ENCODE measurements around the gene SCN4A.
"Not testable (repeated sequence)": the region's sequence is repeated elsewhere in the genome, so short reads cannot be mapped to it uniquely, and the experiment has no call there.

The SCN4A gene

GRCh38 chr17:63972796-63973195 lies at the start of gene SCN4A:
Gene SCN4A, minus strand, starts transcription at chr17:63972918. Its CDS starts 77 bp downstream, at chr17:63972841.
- ATAC-seq: no peak
- H3K4me1 Mint-ChIP-seq: peaks cover 28% of the 10 kb centered on the region
- no peaks in the 10 kb centered on the region for H3K36me3 Mint-ChIP-seq
- peak within 1 kb of the TSS; percentile 43 for H3K27ac Mint-ChIP-seq
- no peaks in the 10 kb centered on the region for H3K9me3 Mint-ChIP-seq
- H3K4me3 Mint-ChIP-seq: no peak within 1 kb of the TSS
- no peak for DNase-seq (ENCODE audit: low spot score in 2 of 2)

- H3K27ac Mint-ChIP-seq: peak within 1 kb of the TSS; percentile 96
- H3K4me3 Mint-ChIP-seq: peak within 1 kb of the TSS; percentile 90
- peaks cover 35% of the 10 kb centered on the region for H3K36me3 Mint-ChIP-seq
- ATAC-seq (peak; percentile 82), DNase-seq (ENCODE audit: low spot score in 2 of 2) (peak; percentile 67 to 90)
- H3K4me1 Mint-ChIP-seq: peaks cover 65% of the 10 kb centered on the region
- no peaks in the 10 kb centered on the region for H3K9me3 Mint-ChIP-seq
Measured at GRCh38 chr17:64020056-64020766, 47.5 kb upstream of the SCN4A start, which contains the start of gene ICAM2. Gene ICAM2, minus strand, starts transcription at chr17:64020633. Its CDS starts 13,942 bp downstream, at chr17:64006691.

- ATAC-seq: peak; percentile 34
- H3K27ac Mint-ChIP-seq: peak overlapping the region; percentile 96
- peak overlapping the region; percentile 90 for H3K4me3 Mint-ChIP-seq
- not testable (repeated sequence) for DNase-seq (ENCODE audit: low spot score in 2 of 2); H3K9me3 Mint-ChIP-seq
- H3K4me1 Mint-ChIP-seq: peaks cover 65% of the 10 kb centered on the region
- H3K36me3 Mint-ChIP-seq: peaks cover 28% of the 10 kb centered on the region
Measured at GRCh38 chr17:64019551-64019961, 46.8 kb upstream of the SCN4A start.

- peak overlapping the region; percentile 90 for H3K4me3 Mint-ChIP-seq
Measured at GRCh38 chr17:64017381-64017980, 44.8 kb upstream of the SCN4A start.

GRCh38 chr17:64016974-64017373 lies 44.3 kb upstream of the SCN4A start:
- Mint-ChIP-seq H3K4me1 (peaks cover 50% of the 10 kb centered on the region), H3K9me3 (no peaks in the 10 kb centered on the region), H3K27ac (peak overlapping the region; percentile 99), H3K4me3 (peak overlapping the region; percentile 90), H3K36me3 (peaks cover 22% of the 10 kb centered on the region)
- ATAC-seq: no peak
- DNase-seq (ENCODE audit: low spot score in 2 of 2): no peak

More at GRCh38 chr17:64017381-64017980, 44.8 kb upstream of the SCN4A start:
- Mint-ChIP-seq H3K36me3 (peaks cover 22% of the 10 kb centered on the region), H3K9me3 (no peaks in the 10 kb centered on the region), H3K4me1 (peaks cover 55% of the 10 kb centered on the region), H3K27ac (peak overlapping the region; percentile 99)
- DNase-seq (ENCODE audit: low spot score in 2 of 2): no peak
- ATAC-seq: no peak

- DNase-seq (ENCODE audit: low spot score in 2 of 2): no peak
- Mint-ChIP-seq H3K36me3 (peaks cover 29% of the 10 kb centered on the region), H3K9me3 (no peaks in the 10 kb centered on the region), H3K4me1 (peaks cover 45% of the 10 kb centered on the region), H3K27ac (peak overlapping the region; percentile 99), H3K4me3 (peak overlapping the region; percentile 90)
- no peak for ATAC-seq
Measured at GRCh38 chr17:64016231-64016784, 43.6 kb upstream of the SCN4A start.

- Mint-ChIP-seq H3K27ac (peak overlapping the region; percentile 99), H3K4me1 (peaks cover 39% of the 10 kb centered on the region), H3K36me3 (peaks cover 30% of the 10 kb centered on the region), H3K4me3 (peak overlapping the region; percentile 90), H3K9me3 (no peaks in the 10 kb centered on the region)
- DNase-seq (ENCODE audit: low spot score in 2 of 2) (no peak), ATAC-seq (no peak)
Measured at GRCh38 chr17:64015447-64015846, 42.7 kb upstream of the SCN4A start.

GRCh38 chr17:64009571-64010402 lies 37.1 kb upstream of the SCN4A start:
- H3K9me3 Mint-ChIP-seq: no peaks in the 10 kb centered on the region
- DNase-seq (ENCODE audit: low spot score in 2 of 2): no peak
- peaks cover 43% of the 10 kb centered on the region for H3K36me3 Mint-ChIP-seq
- peak; percentile 59 for ATAC-seq
- H3K4me1 Mint-ChIP-seq: peaks cover 64% of the 10 kb centered on the region
- H3K4me3 Mint-ChIP-seq: no peak overlapping the region
- peak overlapping the region; percentile 69 for H3K27ac Mint-ChIP-seq

- Mint-ChIP-seq H3K4me3 (no peak overlapping the region), H3K9me3 (no peaks in the 10 kb centered on the region), H3K36me3 (peaks cover 53% of the 10 kb centered on the region), H3K4me1 (peaks cover 56% of the 10 kb centered on the region), H3K27ac (peak overlapping the region; percentile 69)
- no peak for ATAC-seq
- DNase-seq (ENCODE audit: low spot score in 2 of 2): no peak
Measured at GRCh38 chr17:64008830-64009229, 36.1 kb upstream of the SCN4A start.

GRCh38 chr17:64008346-64008745 lies 35.6 kb upstream of the SCN4A start:
- DNase-seq (ENCODE audit: low spot score in 2 of 2) (no peak), ATAC-seq (no peak)
- Mint-ChIP-seq H3K36me3 (peaks cover 55% of the 10 kb centered on the region), H3K4me3 (no peak overlapping the region), H3K4me1 (peaks cover 53% of the 10 kb centered on the region), H3K27ac (peak overlapping the region; percentile 69), H3K9me3 (no peaks in the 10 kb centered on the region)

- DNase-seq (ENCODE audit: low spot score in 2 of 2): no peak
- peaks cover 55% of the 10 kb centered on the region for H3K36me3 Mint-ChIP-seq
- no peaks in the 10 kb centered on the region for H3K9me3 Mint-ChIP-seq
- ATAC-seq: no peak
- peak overlapping the region; percentile 61 for H3K27ac Mint-ChIP-seq
- no peak overlapping the region for H3K4me3 Mint-ChIP-seq
- H3K4me1 Mint-ChIP-seq: peaks cover 53% of the 10 kb centered on the region
Measured at GRCh38 chr17:64007838-64008282, 35.1 kb upstream of the SCN4A start.

- Mint-ChIP-seq H3K4me1 (peaks cover 53% of the 10 kb centered on the region), H3K27ac (peak overlapping the region; percentile 61), H3K36me3 (peaks cover 55% of the 10 kb centered on the region)
- not testable (repeated sequence) for H3K4me3 Mint-ChIP-seq; DNase-seq (ENCODE audit: low spot score in 2 of 2); ATAC-seq; H3K9me3 Mint-ChIP-seq
Measured at GRCh38 chr17:64007089-64007837, 34.5 kb upstream of the SCN4A start.

GRCh38 chr17:64006361-64007088 lies 33.8 kb upstream of the SCN4A start:
- H3K27ac Mint-ChIP-seq: peak overlapping the region; percentile 61
- no peak for DNase-seq (ENCODE audit: low spot score in 2 of 2)

GRCh38 chr17:64005734-64006167 lies 33.0 kb upstream of the SCN4A start:
- DNase-seq (ENCODE audit: low spot score in 2 of 2) (no peak), ATAC-seq (no peak)
- H3K36me3 Mint-ChIP-seq: peaks cover 45% of the 10 kb centered on the region
- no peaks in the 10 kb centered on the region for H3K9me3 Mint-ChIP-seq
- H3K4me3 Mint-ChIP-seq: no peak overlapping the region
- H3K4me1 Mint-ChIP-seq: peaks cover 58% of the 10 kb centered on the region
- peak overlapping the region; percentile 83 for H3K27ac Mint-ChIP-seq

More at GRCh38 chr17:64006361-64007088, 33.8 kb upstream of the SCN4A start:
- Mint-ChIP-seq H3K36me3 (peaks cover 50% of the 10 kb centered on the region), H3K4me3 (no peak overlapping the region), H3K9me3 (no peaks in the 10 kb centered on the region), H3K4me1 (peaks cover 53% of the 10 kb centered on the region)
- no peak for ATAC-seq

Measured in stimulated activated effector memory CD8-positive, alpha-beta T cell treated with anti-CD3 and anti-CD28 coated beads, Interleukin-12 subunit alpha, Interleukin-12 subunit beta, amount 100 ng/mL, for 72 hours (primary cell).